HepG2 (cell line): Measurements from ENCODE around the gene DCTN3. TPM values are rescaled to one million over a fixed set of nuclear protein-coding genes. Genes with fewer than 3 reads are reported as not detected.

Experiments used
- AGO2 ChIP-seq: fragments of 200-400 bp; formaldehyde crosslinking; optimal IDR thresholded peaks from 2 replicates; pipeline ENCODE3; 2017; ENCODE audit warnings: mild to moderate bottlenecking, low read depth, low read length, moderate library complexity
- CENPBD1 ChIP-seq: sonication (generic); formaldehyde crosslinking; IDR thresholded peaks from 2 replicates; pipeline ENCODE4 v1.8.0; 2022; ENCODE audit warnings: missing genetic modification reagents, low read depth, mild to moderate bottlenecking, borderline replicate concordance
- CREM ChIP-seq, 2 experiments: sonication (generic) in 1 of 2; formaldehyde crosslinking in 1 of 2; IDR thresholded peaks; 2 replicates each; pipeline versions ENCODE4 v1.4.0 to v1.6.1; 2016 to 2020; ENCODE audit warnings: antibody characterized with exemption in 1 of 2, mild to moderate bottlenecking in 1 of 2, missing genetic modification reagents in 1 of 2
- HNF4A ChIP-seq: sonication (generic); formaldehyde crosslinking; IDR thresholded peaks from 2 replicates; pipeline ENCODE4 v1.4.0; 2020; ENCODE audit warnings: missing genetic modification reagents
- HOXA3 ChIP-seq: sonication (generic); formaldehyde crosslinking; IDR thresholded peaks from 2 replicates; pipeline ENCODE4 v1.5.0; 2020; ENCODE audit warnings: missing genetic modification reagents
- IRF9 ChIP-seq: sonication (generic); formaldehyde crosslinking; IDR thresholded peaks from 2 replicates; pipeline ENCODE4 v1.8.0; 2022; ENCODE audit warnings: missing genetic modification reagents, mild to moderate bottlenecking, borderline replicate concordance
- KLF11 ChIP-seq: IDR thresholded peaks from 2 replicates; pipeline ENCODE4 v1.6.1; 2016; ENCODE audit warnings: missing compliant biosample characterization
- KLF13 ChIP-seq: sonication (generic); formaldehyde crosslinking; IDR thresholded peaks from 2 replicates; pipeline ENCODE4 v1.4.0; 2020; ENCODE audit warnings: mild to moderate bottlenecking, missing genetic modification reagents
- MBNL3 ChIP-seq: fragments of 250-450 bp; sonication (Bioruptor Pico); conservative IDR thresholded peaks from 2 replicates; pipeline ENCODE4 v1.8.0; 2022; ENCODE audit warnings: mild to moderate bottlenecking, inconsistent platforms
- PBX3 ChIP-seq: sonication (generic); formaldehyde crosslinking; IDR thresholded peaks from 2 replicates; pipeline ENCODE4 v1.8.1; 2023; ENCODE audit warnings: missing genetic modification reagents, inconsistent platforms, borderline replicate concordance
- RBM22 ChIP-seq: fragments of 200-400 bp; formaldehyde crosslinking; optimal IDR thresholded peaks from 2 replicates; pipeline ENCODE3; 2017; ENCODE audit warnings: mild to moderate bottlenecking, low read length, moderate library complexity
- RBM39 ChIP-seq: fragments of 200-400 bp; formaldehyde crosslinking; IDR thresholded peaks from one replicate; pipeline ENCODE4 v1.6.1; 2018; ENCODE audit warnings: antibody characterized with exemption, mild to moderate bottlenecking, low read depth, low read length; ENCODE audit not compliant: poor library complexity, severe bottlenecking
- RELA ChIP-seq: sonication (generic); formaldehyde crosslinking; IDR thresholded peaks from 2 replicates; pipeline ENCODE4 v1.4.0; 2020; ENCODE audit warnings: missing genetic modification reagents
- SALL2 ChIP-seq: sonication (generic); formaldehyde crosslinking; IDR thresholded peaks from 2 replicates; pipeline ENCODE4 v1.8.1; 2023; ENCODE audit warnings: mild to moderate bottlenecking, missing genetic modification reagents, inconsistent platforms
- SNAPC4 ChIP-seq: sonication (generic); formaldehyde crosslinking; IDR thresholded peaks from 2 replicates; pipeline ENCODE4 v1.4.0; 2020; ENCODE audit warnings: mild to moderate bottlenecking, missing genetic modification reagents
- YEATS2 ChIP-seq: sonication (generic); formaldehyde crosslinking; IDR thresholded peaks from 2 replicates; pipeline ENCODE4 v1.4.0; 2020; ENCODE audit warnings: missing genetic modification reagents, borderline replicate concordance
- ZNF292 ChIP-seq: sonication (generic); formaldehyde crosslinking; IDR thresholded peaks from 2 replicates; pipeline ENCODE4 v1.8.1; 2022; ENCODE audit warnings: mild to moderate bottlenecking, low read depth, missing genetic modification reagents, borderline replicate concordance
- ZNF30 ChIP-seq: sonication (generic); formaldehyde crosslinking; IDR thresholded peaks from 2 replicates; pipeline ENCODE4 v1.5.0; 2020; ENCODE audit warnings: mild to moderate bottlenecking, missing genetic modification reagents
- ZNF335 ChIP-seq: sonication (generic); formaldehyde crosslinking; IDR thresholded peaks from 2 replicates; pipeline ENCODE4 v1.4.0; 2020; ENCODE audit warnings: missing genetic modification reagents
- ZNF530 ChIP-seq: sonication (generic); formaldehyde crosslinking; IDR thresholded peaks from 2 replicates; pipeline ENCODE4 v1.5.0; 2020; ENCODE audit warnings: low read depth, mild to moderate bottlenecking, missing genetic modification reagents
- ZNF670 ChIP-seq: sonication (generic); formaldehyde crosslinking; IDR thresholded peaks from 2 replicates; pipeline ENCODE4 v1.8.0; 2022; ENCODE audit warnings: mild to moderate bottlenecking, missing genetic modification reagents, borderline replicate concordance
- polyA plus RNA-seq, 8 experiments: library from polyadenylated mRNA; depleted of rRNA in 3 of 8; stranded (reverse) in 7 of 8; unstranded in 1 of 8; fragments of >200 nt; fragmentation: Illumina TruSeq in 4 of 8; extraction: Trizol in 4 of 8; gene quantifications; 2 replicates each; pipeline versions ENCODE4 v1.2.1 to v1.2.3, GENCODE V29; 2011 to 2016; ENCODE audit warnings: low read depth in 4 of 8, missing spikeins in 1 of 8, mixed read lengths in 1 of 8; ENCODE audit not compliant: insufficient read depth in 1 of 8
- total RNA-seq, 5 experiments: library from RNA; depleted of rRNA; stranded (reverse); fragments of >200 nt; fragmentation: Illumina TruSeq; extraction: Trizol; gene quantifications; 2 replicates each; pipeline ENCODE4 v1.2.3, GENCODE V29; 2016; ENCODE audit warnings: low read depth in 1 of 5

Gene DCTN3
- total and polyA plus RNA-seq, 2 of the 13 experiments (the other 11 are each of a cell fraction or from before 2014, with no cell fraction given): 27.4 to 34.5 TPM

GRCh38 chr9:34651876-34652601 lies 31.7 kb upstream of the DCTN3 start, which contains the start of gene IL11RA (continued):
- TF ChIP-seq CREM (IDR thresholded peaks at IDR 0.05) (no peak), CREM (CRISPR knock-in tag; IDR thresholded peaks at IDR 0.05) (no peak), IRF9 (no peak), RBM22 (peak; percentile 21), KLF13 (CRISPR knock-in tag) (no peak), RELA (CRISPR knock-in tag) (no peak), ZNF30 (CRISPR knock-in tag) (no peak), ZNF335 (CRISPR knock-in tag) (no peak), YEATS2 (CRISPR knock-in tag) (no peak; the same call in 1 of the 2 replicates), ZNF530 (CRISPR knock-in tag) (no peak), ZNF670 (no peak), PBX3 (no peak), CENPBD1 (CRISPR knock-in tag) (no peak), RBM39 (no peak), KLF11 (CRISPR knock-in tag) (no peak), AGO2 (peak; percentile 98), SNAPC4 (CRISPR knock-in tag) (0 out of 2 replicates have a peak, but pooled peaks have one; percentile 22), ZNF292 (CRISPR knock-in tag) (no peak), SALL2 (peak; percentile 37; the same call in 1 of the 2 replicates), MBNL3 (CRISPR knock-in tag) (no peak), HNF4A (CRISPR knock-in tag) (peak; percentile 84), HOXA3 (CRISPR knock-in tag) (peak; percentile 80)
